Loucy (cell line): ENCODE results near the gene AGBL1.

Experiments
- H2AFZ ChIP-seq: fragments of 200-600 bp; sonication (generic); 2 replicates; pipeline ENCODE4 v1.6.0; 2016; ENCODE audit warnings: antibody characterized with exemption, mild to moderate bottlenecking, low read length, moderate library complexity
- H3F3A ChIP-seq: fragments of 200-600 bp; 2 replicates; pipeline ENCODE4 v1.6.0; 2016; ENCODE audit warnings: antibody characterized with exemption, low read depth, mild to moderate bottlenecking
- H3K27me3 ChIP-seq: fragments of 200-600 bp; sonication (generic); 2 replicates; pipeline ENCODE4 v1.6.1; 2014; ENCODE audit warnings: low read length, mild to moderate bottlenecking; ENCODE audit not compliant: insufficient read depth, poor library complexity, severe bottlenecking
- H3K36me3 ChIP-seq: fragments of 200-600 bp; sonication (generic); 2 replicates; pipeline ENCODE4 v1.6.1; 2016; ENCODE audit warnings: low read length; ENCODE audit not compliant: insufficient read depth
- H3K4me1 ChIP-seq: fragments of 200-600 bp; sonication (generic); 2 replicates; pipeline ENCODE4 v1.5.1; 2014; ENCODE audit warnings: low read length, mild to moderate bottlenecking; ENCODE audit not compliant: insufficient read depth, poor library complexity, severe bottlenecking
- H3K4me2 ChIP-seq: fragments of 200-600 bp; sonication (generic); 2 replicates; pipeline ENCODE4 v1.6.0; 2014; ENCODE audit warnings: antibody characterized with exemption, low read length, low read depth, mild to moderate bottlenecking; ENCODE audit not compliant: poor library complexity, severe bottlenecking
- H3K4me3 ChIP-seq: fragments of 200-600 bp; sonication (generic); 2 replicates; pipeline ENCODE4 v1.5.1; 2014; ENCODE audit warnings: low read length, mild to moderate bottlenecking, mixed read lengths; ENCODE audit not compliant: poor library complexity, severe bottlenecking
- H3K79me2 ChIP-seq: fragments of 200-600 bp; sonication (generic); 2 replicates; pipeline ENCODE4 v1.6.1; 2014; ENCODE audit warnings: low read length; ENCODE audit not compliant: insufficient read depth
- H3K9ac ChIP-seq: fragments of 200-600 bp; sonication (generic); 2 replicates; pipeline ENCODE4 v1.6.0; 2014; ENCODE audit warnings: mild to moderate bottlenecking, low read depth, low read length, moderate library complexity; ENCODE audit not compliant: poor library complexity, severe bottlenecking
- H3K9me2 ChIP-seq: fragments of 200-600 bp; sonication (generic); replicated peaks from 2 replicates; pipeline ENCODE4 v1.6.1; 2016; ENCODE audit warnings: low read depth, low read length, mixed read lengths
- H3K9me3 ChIP-seq: fragments of 200-600 bp; sonication (generic); 2 replicates; pipeline ENCODE4 v1.6.1; 2014; ENCODE audit warnings: mild to moderate bottlenecking, antibody characterized with exemption, low read length, low read depth; ENCODE audit not compliant: insufficient read depth
- H4K20me1 ChIP-seq: fragments of 200-600 bp; sonication (generic); 2 replicates; pipeline ENCODE4 v1.6.0; 2014; ENCODE audit warnings: antibody characterized with exemption, low read length, mild to moderate bottlenecking; ENCODE audit not compliant: insufficient read depth, poor library complexity, severe bottlenecking
- EZH2phosphoT487 ChIP-seq: fragments of 200-600 bp; IDR thresholded peaks from 2 replicates; pipeline ENCODE4 v1.6.1; 2018; ENCODE audit warnings: antibody characterized with exemption, mild to moderate bottlenecking, moderate library complexity, borderline replicate concordance
- TF ChIP-seq, protein P1 (sequence below): fragments of 200-600 bp; sonication (generic); conservative IDR thresholded peaks from 2 replicates; pipeline ENCODE4 v1.5.1; 2014; ENCODE audit warnings: mild to moderate bottlenecking, antibody characterized with exemption, low read length

Gene AGBL1

DNA sequence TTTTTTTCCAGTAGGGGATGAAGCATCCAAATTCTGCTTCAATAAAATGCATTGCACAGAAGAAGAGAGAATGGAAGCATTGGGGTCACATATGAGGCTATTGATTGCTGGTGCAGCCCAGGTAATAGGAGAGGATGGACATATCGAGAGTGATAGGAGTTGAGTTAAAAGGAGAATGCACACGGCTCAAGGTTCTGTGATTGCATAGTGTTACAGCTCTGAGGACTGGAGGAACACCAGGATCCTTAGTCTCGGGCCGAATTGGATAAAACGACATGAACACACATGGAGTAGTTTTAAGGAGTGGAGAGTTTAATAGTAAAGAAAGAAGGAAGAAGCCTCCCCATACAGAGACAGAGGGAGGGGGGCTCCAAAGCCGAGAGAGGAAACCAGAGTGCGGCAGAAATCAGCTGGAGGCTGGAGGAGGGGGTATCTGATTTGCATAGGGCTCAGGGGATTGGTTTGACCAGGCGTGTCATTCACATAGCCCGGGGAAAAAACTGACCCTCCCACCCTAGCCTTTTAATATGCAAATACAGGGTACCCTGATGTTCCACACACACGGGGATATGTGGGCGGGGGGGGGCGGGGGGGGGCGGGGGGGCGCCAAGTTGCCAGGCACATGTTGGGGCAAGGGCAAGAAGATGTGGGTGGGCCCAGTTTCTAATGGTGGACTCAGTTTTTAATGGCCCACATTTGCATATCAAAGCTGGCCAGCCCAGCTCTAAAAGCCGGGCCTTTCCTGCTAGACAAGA is 156.9 kb downstream of the AGBL1 start:
- Histone ChIP-seq H3F3A (no peaks in the 10 kb centered on the region), H3K9ac (no peak overlapping the region), H2AFZ (no peak overlapping the region), H3K27me3 (no peaks in the 10 kb centered on the region), H4K20me1 (no peaks in the 10 kb centered on the region), H3K4me3 (no peak overlapping the region), H3K36me3 (no peaks in the 10 kb centered on the region), H3K9me3 (no peaks in the 10 kb centered on the region), H3K9me2 (no peaks in the 10 kb centered on the region), H3K79me2 (no peaks in the 10 kb centered on the region), H3K4me1 (no peaks in the 10 kb centered on the region), H3K4me2 (no peak overlapping the region)
- TF ChIP-seq, protein P1, sequence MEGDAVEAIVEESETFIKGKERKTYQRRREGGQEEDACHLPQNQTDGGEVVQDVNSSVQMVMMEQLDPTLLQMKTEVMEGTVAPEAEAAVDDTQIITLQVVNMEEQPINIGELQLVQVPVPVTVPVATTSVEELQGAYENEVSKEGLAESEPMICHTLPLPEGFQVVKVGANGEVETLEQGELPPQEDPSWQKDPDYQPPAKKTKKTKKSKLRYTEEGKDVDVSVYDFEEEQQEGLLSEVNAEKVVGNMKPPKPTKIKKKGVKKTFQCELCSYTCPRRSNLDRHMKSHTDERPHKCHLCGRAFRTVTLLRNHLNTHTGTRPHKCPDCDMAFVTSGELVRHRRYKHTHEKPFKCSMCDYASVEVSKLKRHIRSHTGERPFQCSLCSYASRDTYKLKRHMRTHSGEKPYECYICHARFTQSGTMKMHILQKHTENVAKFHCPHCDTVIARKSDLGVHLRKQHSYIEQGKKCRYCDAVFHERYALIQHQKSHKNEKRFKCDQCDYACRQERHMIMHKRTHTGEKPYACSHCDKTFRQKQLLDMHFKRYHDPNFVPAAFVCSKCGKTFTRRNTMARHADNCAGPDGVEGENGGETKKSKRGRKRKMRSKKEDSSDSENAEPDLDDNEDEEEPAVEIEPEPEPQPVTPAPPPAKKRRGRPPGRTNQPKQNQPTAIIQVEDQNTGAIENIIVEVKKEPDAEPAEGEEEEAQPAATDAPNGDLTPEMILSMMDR: no peak
- no peak for TF ChIP-seq EZH2phosphoT487

DNA sequence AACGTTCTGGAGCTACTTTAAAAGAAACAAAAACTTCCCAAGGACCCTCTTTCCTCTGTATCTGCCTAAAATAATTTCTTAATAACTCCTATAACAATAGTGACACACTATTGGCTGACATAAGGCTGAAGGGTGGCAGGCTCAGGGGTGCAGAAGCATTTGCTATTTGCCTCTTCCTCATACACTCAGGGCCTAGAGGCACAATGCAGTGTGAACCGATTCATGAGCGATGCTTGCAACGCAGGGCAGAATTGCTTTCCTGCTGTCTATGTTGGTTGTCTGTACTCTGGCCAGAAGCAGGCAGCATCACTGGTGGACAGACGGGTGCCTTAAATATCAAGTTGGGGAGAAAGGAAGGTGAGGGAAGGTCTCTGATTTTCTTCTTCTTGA is 157.4 kb downstream of the AGBL1 start:
- Histone ChIP-seq H3K36me3 (no peaks in the 10 kb centered on the region), H3K27me3 (no peaks in the 10 kb centered on the region), H3K4me3 (no peak overlapping the region), H4K20me1 (no peaks in the 10 kb centered on the region), H3K9ac (no peak overlapping the region), H3K79me2 (no peaks in the 10 kb centered on the region), H3F3A (no peaks in the 10 kb centered on the region), H3K4me1 (no peaks in the 10 kb centered on the region), H2AFZ (no peak overlapping the region), H3K9me3 (no peaks in the 10 kb centered on the region), H3K9me2 (no peaks in the 10 kb centered on the region), H3K4me2 (no peak overlapping the region)
- TF ChIP-seq, protein P1: no peak
- no peak for TF ChIP-seq EZH2phosphoT487

DNA sequence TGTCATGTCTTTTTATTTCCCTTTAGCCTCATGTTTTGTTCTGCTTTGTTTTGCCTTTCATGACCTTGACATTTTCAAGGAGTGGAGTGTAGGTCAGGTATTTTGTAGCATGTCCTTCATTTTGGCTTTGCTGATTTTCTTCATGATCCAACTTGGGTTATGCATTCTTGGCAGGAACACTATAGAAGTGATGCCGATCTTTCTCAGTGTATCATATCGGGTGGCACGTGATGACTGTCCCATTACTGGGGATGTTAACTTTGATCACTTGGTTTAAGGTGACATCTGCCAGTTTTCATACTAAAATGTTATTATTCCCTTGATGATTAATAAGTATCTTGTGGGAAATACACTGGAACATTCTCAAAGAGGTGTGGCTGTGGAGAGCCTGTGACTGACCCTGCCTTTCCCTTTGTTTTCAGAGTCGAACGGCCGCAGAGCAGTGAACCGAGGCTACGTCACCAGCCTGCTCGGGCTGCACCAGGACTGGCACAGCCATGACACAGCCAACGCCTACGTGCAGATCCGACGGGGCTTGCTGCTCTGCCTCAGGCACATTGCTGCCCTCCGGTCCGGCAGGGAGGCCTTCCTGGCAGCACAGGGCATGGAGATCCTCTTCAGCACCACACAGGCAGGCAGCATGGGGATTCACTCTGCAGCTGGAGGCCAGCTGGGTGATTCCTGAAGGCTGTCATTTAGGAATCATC is 167.7 kb downstream of the AGBL1 start:
- TF ChIP-seq, protein P1: no peak
- TF ChIP-seq EZH2phosphoT487: no peak
- Histone ChIP-seq H3K9me2 (no peaks in the 10 kb centered on the region), H3F3A (no peaks in the 10 kb centered on the region)

More for the DNA sequence above, 167.7 kb downstream of the AGBL1 start:
- H3K4me3 ChIP-seq: no peak overlapping the region
- H3K9me3 ChIP-seq: no peaks in the 10 kb centered on the region
- no peaks in the 10 kb centered on the region for H3K27me3 ChIP-seq
- H3K36me3 ChIP-seq: no peaks in the 10 kb centered on the region
- H3K4me1 ChIP-seq: no peaks in the 10 kb centered on the region
- H2AFZ ChIP-seq: no peak overlapping the region
- H3K4me2 ChIP-seq: no peak overlapping the region
- H3K9ac ChIP-seq: no peak overlapping the region
- no peaks in the 10 kb centered on the region for H4K20me1 ChIP-seq
- H3K79me2 ChIP-seq: no peaks in the 10 kb centered on the region
